ENCODE results near the gene ZNF219. TPM values are rescaled to one million over a fixed set of nuclear protein-coding genes. Genes with fewer than 3 reads are reported as not detected.

Gene ZNF219
- total RNA-seq, 1 donor from 2014 or later, result 44.9 TPM

DNA sequence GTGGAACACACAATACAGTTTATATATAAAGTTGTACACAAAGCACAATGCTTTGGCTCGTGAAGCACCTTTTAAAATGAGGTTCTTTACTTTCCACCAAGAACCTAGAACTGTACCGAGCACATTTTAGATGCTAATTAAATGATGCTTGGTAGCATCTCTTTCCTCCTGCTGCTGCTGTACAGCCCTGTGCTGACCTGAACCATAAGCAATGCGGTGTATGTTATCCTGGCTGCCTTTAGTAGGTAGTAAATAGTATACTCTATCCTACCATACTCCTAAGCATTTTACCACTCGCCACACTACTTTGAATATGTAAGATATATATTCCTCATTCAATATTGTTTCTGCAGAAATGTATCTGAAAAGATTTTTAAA, 43.7 kb downstream of the ZNF219 start:
- intact Hi-C loops (cut with micrococcal nuclease), result no loop called here

DNA sequence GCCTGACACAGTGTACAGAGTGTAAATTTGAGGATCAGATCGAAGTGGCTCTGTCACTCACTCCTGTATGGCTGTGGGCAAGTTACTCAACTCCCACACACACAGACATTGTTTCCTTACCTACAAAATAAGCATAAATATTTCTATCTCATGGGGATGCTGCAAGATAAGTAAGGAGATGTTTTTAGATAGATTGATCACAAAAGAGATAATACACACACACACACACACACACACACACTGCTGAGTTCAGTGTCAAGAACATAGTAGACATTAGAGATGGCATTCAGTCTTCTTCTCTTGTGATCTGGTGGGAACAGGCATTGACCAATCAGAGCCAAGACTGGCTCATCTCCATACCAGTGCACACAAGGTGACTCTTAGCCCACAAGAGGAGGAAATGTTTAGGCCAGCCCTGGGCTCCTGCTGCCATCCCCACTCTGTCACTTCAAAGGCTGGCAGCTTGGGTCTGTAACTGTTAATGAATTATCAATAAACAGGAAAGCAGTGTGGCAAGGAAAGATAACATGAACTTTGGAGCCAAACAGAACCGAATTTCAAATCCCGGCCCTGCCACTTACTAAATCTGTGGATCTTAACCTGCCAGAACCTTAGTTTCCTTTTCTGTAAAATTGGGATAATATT, 44.2 kb downstream of the ZNF219 start:
- DNase-seq, result no peak
- H3K4me3 ChIP-seq, result no peak overlapping the region
- H3K27ac ChIP-seq (replicated peaks), result no peak overlapping the region
- intact Hi-C loops (cut with micrococcal nuclease), result no loop called here
- H3K9me3 ChIP-seq (replicated peaks), result no peaks in the 10 kb centered on the region
- no peaks in the 10 kb centered on the region for H3K27me3 ChIP-seq (ENCODE audit: low read depth)
- TF ChIP-seq, protein P1, sequence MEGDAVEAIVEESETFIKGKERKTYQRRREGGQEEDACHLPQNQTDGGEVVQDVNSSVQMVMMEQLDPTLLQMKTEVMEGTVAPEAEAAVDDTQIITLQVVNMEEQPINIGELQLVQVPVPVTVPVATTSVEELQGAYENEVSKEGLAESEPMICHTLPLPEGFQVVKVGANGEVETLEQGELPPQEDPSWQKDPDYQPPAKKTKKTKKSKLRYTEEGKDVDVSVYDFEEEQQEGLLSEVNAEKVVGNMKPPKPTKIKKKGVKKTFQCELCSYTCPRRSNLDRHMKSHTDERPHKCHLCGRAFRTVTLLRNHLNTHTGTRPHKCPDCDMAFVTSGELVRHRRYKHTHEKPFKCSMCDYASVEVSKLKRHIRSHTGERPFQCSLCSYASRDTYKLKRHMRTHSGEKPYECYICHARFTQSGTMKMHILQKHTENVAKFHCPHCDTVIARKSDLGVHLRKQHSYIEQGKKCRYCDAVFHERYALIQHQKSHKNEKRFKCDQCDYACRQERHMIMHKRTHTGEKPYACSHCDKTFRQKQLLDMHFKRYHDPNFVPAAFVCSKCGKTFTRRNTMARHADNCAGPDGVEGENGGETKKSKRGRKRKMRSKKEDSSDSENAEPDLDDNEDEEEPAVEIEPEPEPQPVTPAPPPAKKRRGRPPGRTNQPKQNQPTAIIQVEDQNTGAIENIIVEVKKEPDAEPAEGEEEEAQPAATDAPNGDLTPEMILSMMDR (IDR thresholded peaks at IDR 0.05; ENCODE audit: borderline replicate concordance), result no peak
- no peaks in the 10 kb centered on the region for H3K36me3 ChIP-seq
- H3K4me1 ChIP-seq, result peaks cover 8% of the 10 kb centered on the region

More for the DNA sequence above, 43.7 kb downstream of the ZNF219 start:
- Histone ChIP-seq H3K27ac (replicated peaks) (no peak overlapping the region), H3K9me3 (replicated peaks) (no peaks in the 10 kb centered on the region), H3K27me3 (ENCODE audit: low read depth) (no peaks in the 10 kb centered on the region), H3K4me3 (no peak overlapping the region), H3K4me1 (peaks cover 8% of the 10 kb centered on the region), H3K36me3 (no peaks in the 10 kb centered on the region)
- TF ChIP-seq, protein P1 (IDR thresholded peaks at IDR 0.05; ENCODE audit: borderline replicate concordance), result no peak
- no peak for DNase-seq

DNA sequence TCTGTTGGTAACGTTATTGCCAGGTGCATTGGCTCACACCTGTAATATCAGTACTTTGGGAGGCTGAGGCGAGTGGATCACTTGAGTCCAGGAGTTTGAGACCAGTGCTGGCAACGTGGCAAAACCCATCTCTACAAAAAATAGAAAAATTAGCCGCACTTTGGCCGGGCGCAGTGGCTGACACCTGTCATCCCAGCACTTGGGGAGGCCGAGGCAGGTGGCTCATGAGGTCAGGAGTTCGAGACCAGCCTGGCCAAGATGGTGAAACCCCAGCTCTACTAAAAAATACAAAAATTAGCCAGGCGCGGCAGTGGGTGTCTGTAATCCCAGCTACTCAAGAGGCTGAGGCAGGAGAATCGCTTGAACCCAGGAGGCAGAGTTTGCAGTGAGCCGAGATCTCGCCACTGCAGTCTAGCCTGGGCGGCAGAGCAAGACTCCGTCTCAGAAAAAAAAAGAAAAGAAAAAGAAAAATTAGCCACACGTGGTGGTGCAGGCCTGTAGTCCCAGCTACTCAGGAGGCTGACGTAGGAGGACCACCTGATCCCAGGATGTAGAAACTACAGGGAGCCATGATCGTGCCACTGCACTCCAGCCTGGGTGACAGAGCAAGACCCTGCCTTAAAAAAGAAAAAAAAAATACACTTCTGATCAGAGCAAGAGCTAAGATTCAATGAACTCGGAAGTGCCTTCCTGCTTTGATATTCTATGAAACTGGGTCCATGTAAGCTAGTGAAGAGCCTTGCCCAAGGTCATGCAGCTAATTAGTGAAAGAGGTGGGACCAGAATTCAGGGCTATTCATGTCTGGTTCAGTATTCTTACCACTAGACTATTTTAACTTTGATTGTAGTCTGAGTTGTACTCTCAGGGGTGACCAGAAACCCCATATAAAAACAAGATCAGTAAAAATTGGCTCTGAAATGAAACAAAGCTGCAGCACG, 45.0 kb downstream of the ZNF219 start:
- no peak for DNase-seq
- H3K36me3 ChIP-seq, result no peaks in the 10 kb centered on the region
- H3K27ac ChIP-seq (replicated peaks), result no peak overlapping the region
- peaks cover 16% of the 10 kb centered on the region for H3K4me1 ChIP-seq
- intact Hi-C loops (cut with micrococcal nuclease), result no loop called here
- H3K27me3 ChIP-seq (ENCODE audit: low read depth), result no peaks in the 10 kb centered on the region
- TF ChIP-seq, protein P1 (IDR thresholded peaks at IDR 0.05; ENCODE audit: borderline replicate concordance), result no peak
- no peaks in the 10 kb centered on the region for H3K9me3 ChIP-seq (replicated peaks)
- no peak overlapping the region for H3K4me3 ChIP-seq

DNA sequence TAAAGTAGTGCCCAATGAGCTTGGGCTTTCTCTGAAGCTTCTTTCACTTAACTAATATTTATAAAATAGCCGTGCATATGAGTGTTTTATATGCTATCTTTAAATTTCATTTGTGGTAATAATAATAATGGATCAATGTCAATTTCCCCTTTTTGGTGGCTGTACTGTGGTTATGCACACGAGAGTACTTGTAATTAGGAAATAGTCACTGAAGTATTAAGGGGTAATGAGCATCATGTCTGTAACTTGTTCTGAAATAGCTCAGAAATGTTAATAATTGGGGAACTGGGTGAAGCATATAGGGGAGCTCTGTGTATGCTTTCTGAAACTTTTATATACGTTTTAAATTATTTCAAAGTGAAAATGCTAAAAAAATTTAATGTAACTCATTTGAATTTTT, 47.9 kb downstream of the ZNF219 start:
- intact Hi-C loops (cut with micrococcal nuclease), result no loop called here
- Histone ChIP-seq H3K27me3 (ENCODE audit: low read depth) (no peaks in the 10 kb centered on the region), H3K36me3 (no peaks in the 10 kb centered on the region), H3K4me1 (peaks cover 21% of the 10 kb centered on the region), H3K27ac (replicated peaks) (no peak overlapping the region), H3K4me3 (no peak overlapping the region), H3K9me3 (replicated peaks) (no peaks in the 10 kb centered on the region)
- DNase-seq, result no peak
- TF ChIP-seq, protein P1 (IDR thresholded peaks at IDR 0.05; ENCODE audit: borderline replicate concordance), result no peak

DNA sequence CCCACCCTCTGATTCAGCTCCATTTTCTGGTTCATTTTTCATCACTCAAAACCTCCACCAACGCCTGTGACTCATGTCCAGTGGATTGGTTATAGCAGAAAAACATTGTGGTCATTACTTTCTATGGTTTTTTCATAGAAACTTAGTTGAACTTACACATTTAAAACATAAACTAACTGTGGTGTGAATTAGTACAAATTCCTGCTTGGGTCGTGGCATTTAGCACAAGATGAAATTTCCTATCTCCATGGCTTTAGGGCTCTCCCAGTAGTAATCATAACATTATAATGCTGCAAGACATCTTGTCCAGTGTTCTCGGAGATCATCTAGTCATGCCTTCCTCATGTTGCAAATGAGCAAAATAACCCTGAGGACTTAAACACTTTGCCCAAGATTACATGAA, 49.2 kb downstream of the ZNF219 start:
- Histone ChIP-seq H3K27ac (replicated peaks) (no peak overlapping the region), H3K4me3 (no peak overlapping the region), H3K9me3 (replicated peaks) (no peaks in the 10 kb centered on the region), H3K36me3 (no peaks in the 10 kb centered on the region), H3K4me1 (peaks cover 26% of the 10 kb centered on the region), H3K27me3 (ENCODE audit: low read depth) (no peaks in the 10 kb centered on the region)
- intact Hi-C loops (cut with micrococcal nuclease), result no loop called here
- no peak for DNase-seq
- TF ChIP-seq, protein P1 (IDR thresholded peaks at IDR 0.05; ENCODE audit: borderline replicate concordance), result no peak

Measured in left ventricle myocardium inferior (tissue), 1 donor.